Erythroblast (primary cell): ENCODE measurements around the gene CCDC187.
A peak's percentile ranks its signal among the peaks of the same experiment; 100 is the strongest.

ENCODE experiments used
- DNase-seq, 2 experiments: peaks; one replicate each; lab custom pipeline; 2025; lab: John Stamatoyannopoulos, UW
- GATA1 ChIP-seq: IDR thresholded peaks from 2 replicates; pipeline ENCODE4 v1.6.1; 2011; ENCODE audit warnings: low read depth, mild to moderate bottlenecking, control low read depth, low read length, moderate library complexity
- POLR2A ChIP-seq: IDR thresholded peaks from 2 replicates; pipeline ENCODE4 v1.6.1; 2011; ENCODE audit warnings: mild to moderate bottlenecking, low read length

Gene CCDC187

DNA sequence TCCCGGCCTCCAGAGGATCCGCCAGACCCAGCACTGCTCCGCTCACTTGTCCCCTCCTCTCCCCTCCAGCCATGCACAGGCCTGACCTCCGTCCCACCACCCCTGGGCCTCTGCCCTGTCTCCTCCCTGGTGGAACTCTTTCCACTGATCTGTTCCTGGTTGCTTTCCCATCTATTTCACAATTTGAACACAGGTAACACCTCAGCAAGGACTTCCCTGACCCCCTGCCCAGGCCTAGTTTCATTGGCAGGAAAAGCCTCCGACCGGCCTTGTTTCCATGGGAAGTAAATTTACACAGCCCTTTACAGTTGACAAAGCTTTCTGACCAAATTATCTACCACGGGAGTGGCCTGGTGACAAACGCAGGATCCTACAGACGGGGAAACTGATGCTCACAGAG, 73.1 kb downstream of the CCDC187 start:
- TF ChIP-seq POLR2A, result no peak
- no peak for TF ChIP-seq GATA1
- no peak for DNase-seq

DNA sequence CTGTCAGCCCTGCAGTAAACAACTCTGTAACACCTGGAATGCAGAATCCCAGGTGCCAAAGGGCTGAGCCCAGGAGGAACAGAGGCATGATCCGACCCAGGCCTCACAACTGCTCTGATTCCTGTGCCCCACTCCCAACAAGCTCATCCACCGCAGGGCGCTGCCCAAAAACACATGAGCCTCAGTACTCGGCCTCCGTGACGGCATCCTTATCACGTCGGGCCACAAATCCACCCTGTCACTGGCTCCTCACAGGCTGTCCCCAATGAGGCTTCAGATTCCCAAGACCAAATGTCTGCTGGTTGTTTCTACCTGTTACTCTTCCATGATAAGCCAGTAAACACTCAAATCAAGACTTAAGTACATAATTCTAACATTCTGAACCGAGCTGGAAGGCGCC, 73.5 kb downstream of the CCDC187 start:
- TF ChIP-seq GATA1 (no peak), POLR2A (no peak)
- DNase-seq, result peak; percentile 78 to 80

DNA sequence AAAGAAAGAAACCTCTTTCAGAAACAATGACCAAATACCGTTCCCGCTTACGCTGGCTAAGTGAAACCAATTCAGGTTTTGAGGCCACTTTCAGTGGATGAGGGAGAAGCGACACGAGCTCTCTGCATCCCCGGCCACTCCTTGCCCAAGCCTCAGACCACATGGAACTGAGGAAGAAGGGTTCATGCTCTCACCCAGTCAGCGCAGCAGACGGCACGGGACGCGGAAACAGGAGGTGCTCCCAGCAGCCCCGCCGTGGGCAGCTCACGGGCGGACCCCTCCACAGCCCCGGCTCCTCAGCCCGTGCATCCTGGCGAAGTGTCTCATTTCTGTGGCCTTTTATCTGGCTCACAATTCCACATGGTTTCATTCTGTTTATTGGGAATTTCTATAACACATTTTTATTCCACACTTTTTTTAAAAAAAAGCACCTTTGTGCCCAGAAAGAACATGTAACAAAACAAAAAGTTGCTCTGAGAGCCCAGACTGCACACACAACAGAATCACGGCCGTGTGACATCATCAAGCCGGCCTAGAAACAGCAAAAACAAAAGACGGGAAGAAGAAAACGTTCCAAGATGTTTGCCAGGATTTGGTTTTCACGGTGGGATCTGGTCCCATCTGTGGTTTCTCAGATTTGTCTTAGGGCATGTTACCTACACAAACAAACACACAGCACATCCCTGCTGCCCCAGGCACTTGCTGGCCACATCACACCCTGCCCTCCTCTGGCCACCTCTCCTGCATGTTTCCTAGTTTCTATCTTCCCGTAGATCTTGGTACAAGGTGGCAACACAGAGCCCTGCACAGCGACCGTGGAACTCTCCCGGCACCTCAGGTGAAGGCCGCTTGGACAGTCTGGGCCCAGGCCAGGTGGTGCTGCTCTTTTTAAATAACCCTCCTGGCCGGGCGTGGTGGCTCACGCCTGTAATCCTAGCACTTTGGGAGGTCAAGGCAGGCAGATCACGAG, 74.5 kb downstream of the CCDC187 start:
- DNase-seq, result no peak
- no peak for TF ChIP-seq GATA1
- TF ChIP-seq POLR2A, result no peak

DNA sequence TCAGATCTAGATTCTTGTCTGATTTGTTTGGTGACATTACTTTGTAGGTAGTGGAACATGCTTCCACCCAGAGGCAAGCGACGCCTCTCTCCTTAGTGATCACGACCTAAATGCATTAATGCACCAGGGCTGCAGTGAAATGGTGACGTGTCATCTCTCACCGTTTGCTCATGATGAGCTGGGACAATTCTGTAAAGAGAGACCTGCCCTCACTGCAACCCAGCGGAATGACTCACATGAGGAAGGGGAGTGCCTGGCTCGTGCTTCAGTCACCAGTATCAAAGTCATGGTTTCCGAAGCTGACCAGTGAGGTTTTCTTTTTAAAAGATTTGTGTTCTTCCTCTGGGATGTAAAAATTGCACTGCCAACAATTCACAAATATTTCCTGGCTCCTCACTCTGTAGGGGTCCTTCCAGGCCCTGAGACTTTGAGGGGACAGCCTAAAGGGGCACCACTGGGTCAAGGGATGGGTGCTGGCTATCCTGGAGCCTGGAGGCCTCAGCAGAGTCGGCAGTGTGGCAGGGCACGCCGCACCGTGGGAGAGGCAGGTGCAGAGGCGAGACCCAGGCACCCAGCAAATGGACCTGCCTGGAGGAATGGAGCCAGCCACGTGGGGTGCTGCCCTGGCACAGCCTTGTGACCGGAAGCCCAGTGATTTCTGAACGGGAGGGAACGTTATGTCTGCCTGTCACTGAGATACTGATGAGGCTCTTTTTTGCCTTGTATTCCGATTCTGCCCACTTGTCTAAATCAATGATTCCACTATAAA, 75.6 kb downstream of the CCDC187 start:
- TF ChIP-seq POLR2A, result no peak
- no peak for TF ChIP-seq GATA1
- DNase-seq, result peak in 1 of 2 experiments; percentile 48

DNA sequence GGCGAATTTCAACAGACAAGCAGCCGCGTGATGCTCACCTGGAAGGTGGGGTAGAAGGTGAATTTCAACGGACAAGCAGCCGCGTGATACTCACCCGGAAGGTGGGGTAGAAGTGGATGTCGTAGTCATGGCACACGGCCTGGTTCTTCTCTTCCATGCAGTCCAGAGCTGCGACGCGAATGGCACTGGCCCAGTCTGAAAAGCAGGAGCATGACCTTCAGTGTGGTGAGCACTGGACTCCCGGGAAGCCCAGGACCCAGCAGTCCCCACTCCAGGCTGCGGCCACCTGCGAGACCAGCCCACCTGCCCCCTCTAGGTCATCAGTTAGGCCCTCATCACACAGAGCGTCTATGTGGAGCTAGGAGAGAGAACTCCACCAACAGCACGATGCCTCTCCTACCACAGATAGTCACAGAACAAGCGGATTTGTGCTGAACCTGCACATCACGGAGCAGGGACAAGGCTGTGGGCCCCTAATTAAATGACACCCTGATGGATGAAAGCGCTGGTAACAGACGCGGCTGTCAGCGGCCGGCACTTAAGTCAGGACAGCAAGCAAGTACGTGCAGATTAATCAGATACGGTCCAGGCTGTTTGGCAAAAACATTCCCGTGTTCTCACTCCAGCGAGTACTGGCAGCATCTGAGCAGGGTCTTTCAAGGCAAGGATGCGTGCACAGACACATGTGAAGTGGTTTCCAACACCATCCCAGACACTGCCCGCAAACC, 77.0 kb downstream of the CCDC187 start:
- TF ChIP-seq POLR2A (no peak), GATA1 (no peak)
- DNase-seq, result no peak

DNA sequence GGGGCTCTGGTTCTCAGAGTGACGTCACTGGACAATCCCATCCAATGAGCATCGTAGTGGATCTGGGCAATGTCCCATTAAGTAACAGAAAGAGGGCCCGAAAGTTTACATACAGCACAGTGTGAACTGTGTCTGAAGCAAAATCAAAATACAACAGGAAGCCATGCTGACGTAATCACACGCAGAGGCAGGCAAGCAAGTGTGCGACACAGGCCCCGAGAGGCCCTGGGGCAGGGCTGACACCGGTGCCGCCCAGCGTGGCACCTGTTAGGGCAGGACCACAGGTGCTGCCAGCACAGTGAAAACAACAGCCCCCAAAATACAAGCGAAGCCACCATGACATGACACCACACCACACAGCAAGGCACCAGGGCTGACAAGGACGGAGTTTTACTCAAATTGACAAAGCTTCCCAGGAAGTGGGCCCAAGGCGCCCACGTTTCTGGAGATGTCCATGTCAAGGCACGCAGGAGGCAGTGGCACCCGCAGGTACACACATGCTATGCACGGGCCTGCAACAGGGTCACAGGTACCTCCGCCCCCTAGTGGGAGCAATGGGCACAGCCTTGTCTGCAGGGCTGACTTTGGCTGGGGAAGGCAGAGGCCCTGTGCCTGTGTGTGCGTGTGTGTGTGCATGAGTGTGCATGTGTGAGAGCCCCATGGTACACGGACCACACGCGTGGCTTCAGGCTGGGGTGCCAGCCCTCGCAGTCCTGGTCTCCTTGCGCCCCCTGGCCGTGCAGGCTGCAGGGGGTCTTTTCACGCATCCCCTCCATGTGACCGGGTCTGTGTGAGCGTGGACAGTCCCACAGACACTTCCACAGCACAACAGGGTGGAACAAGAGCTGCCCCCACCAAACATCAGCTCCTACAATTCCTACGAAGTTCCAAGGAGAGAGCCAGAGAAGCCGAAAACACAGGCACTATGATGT, 77.9 kb downstream of the CCDC187 start:
- no peak for TF ChIP-seq POLR2A
- no peak for TF ChIP-seq GATA1
- DNase-seq, result peak; percentile 74 to 86

DNA sequence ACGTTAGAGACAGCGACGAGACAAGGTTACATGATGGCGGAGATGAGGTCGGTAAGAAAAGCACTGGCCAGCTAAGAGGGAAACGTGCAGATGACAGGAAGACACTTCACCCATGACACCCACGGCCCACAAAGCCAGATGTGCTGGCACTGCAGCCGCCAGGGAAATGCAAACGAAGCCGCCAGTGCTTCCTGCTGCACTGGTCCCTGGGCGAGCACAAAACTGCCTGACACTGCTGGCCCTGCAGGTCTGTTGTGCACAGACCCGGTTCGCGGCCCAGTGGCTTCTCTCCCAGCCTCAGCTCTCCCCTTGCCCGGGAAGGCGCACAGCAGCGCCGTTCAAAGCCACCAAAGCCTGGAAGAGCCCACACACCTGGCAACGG, 78.5 kb downstream of the CCDC187 start:
- no peak for DNase-seq
- TF ChIP-seq GATA1 (no peak), POLR2A (no peak)

DNA sequence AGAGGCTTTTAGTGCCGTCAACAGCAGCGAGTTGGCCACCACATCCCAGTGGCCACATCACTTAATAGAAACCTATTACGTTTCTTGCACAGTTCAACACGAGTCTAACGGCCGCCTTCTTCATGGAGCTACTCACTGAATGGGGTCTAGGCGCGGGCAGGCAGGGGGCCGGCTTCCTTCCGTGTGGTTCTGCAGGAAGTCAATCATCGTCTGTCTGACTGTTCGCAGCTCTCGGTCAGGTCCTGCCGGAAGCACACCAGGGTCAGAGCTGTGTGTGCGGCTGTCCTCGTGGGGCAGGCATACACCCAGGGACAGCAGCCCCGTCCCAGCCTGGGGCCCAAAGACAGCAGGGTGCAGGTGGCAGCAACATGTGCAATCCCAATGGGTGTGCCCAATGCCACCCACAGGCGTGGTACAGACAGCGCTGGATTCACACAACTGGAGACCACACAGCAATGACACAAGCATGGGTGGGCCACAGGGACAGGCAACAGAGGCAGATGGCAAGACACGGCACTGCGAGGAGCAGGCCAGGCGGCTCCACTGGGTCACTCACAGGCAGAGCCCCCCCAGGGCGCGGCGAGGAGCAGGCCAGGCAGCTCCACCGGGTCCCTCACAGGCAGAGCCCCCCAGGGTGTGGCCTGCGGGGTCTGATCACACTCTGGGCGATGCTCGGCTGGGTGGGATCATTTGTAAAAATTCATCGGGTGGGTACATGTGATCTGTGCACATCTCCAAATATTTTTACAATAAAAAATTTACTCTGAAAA, 79.8 kb downstream of the CCDC187 start:
- TF ChIP-seq GATA1 (no peak), POLR2A (no peak)
- DNase-seq, result no peak

DNA sequence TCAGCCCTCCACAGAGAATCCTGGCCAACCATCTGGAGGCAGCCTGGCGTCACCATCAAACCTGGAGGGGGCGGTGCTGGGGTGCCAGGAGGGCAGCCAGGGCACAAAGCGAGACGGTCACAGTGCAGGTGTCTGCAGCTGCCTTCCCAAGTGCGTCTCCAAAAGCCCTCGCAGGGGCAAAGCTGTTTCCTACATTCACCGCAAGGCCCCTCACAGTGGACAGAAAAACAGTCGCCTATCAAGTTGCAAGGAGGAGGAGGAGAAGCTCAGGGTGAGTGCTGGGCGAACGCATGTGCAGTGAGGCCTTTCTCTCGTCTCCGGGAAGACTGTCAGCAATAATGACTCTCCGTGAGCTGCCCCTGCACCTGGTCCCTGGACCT, 81.0 kb downstream of the CCDC187 start:
- TF ChIP-seq POLR2A, result no peak
- TF ChIP-seq GATA1, result no peak
- no peak for DNase-seq

DNA sequence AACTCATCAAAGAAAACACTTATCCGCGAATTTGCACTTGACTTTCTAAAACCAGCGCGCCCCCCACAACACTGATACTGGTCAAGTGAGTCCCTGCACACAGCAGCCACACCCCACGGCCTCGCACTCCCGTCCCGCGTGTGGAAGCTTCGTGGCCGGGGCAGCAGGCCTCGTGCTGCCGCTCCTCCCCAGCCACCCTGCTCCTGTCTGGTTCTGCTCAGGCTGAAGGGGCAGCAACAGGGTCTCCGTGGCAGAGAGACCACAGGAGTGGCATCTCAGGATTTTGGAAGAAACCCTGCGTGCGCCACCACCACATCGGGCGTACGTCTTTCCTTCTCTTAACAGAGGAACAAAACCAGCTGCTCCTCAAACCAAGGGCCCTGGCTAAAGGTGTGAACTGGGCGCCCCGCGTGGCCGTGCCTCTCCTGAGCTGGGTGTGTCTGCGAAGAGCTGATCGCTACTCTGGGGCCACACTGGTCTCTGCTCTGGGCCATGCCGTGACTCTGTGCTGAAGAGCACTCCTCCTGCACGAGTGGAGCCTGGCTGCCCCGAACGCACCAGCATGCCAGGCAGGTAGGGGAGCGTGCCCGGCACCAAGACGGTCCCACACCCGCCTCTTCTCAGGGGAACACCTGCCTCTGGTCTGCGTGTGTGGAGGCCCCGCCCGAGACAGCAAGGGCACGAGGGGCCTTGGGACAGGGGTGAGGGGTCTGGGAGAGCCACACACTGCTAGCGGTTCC, 81.6 kb downstream of the CCDC187 start:
- no peak for DNase-seq
- TF ChIP-seq GATA1, result no peak
- TF ChIP-seq POLR2A, result no peak

DNA sequence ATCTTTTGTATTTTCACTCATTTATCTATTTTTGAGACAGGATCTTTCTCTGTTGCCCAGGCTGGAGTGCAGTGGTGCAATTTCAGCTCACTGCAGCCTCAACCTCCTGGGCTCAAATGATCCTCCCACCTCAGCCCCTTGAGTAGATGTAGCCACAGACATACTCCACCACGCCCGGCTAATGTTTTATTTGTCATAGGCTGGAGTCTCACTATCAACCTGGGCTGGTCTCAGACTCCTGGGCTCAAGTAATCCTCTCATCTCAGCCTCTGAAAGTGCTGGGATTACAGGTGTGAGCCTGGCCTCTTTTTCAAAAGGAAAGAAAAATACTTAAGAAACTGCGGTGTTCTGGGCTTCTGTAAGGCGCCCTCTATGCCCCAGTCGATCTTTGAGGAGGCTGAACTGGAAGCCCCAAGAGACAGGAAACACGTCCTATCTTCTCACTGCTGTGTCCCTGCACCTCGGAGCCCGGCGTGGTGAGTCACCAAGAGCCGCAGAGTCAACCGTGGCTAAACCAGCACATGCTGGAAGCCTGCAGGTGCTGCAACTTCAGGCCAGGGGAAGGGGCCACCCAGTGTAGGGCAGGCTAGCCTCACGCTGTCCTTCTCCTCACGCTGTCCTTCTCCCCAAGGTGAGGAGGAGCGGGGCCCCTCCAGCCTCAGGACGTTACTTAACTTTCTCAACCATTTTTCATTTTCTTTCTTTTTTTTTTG, 83.7 kb downstream of the CCDC187 start:
- no peak for TF ChIP-seq GATA1
- TF ChIP-seq POLR2A, result no peak
- no peak for DNase-seq
